Parathyroid adenoma (tissue), 2 donors: ENCODE measurements around the gene SLPI.

Experiments
- H2AFZ ChIP-seq: fragments of 300-600 bp; sonication (generic); one replicate; pipeline ENCODE4 v1.7.0; 2017; ENCODE audit warnings: antibody characterized with exemption, mild to moderate bottlenecking
- H3K27ac ChIP-seq: fragments of 300-600 bp; sonication (generic); one replicate; pipeline ENCODE4 v1.7.0; 2017
- H3K27me3 ChIP-seq: fragments of 300-600 bp; sonication (generic); one replicate; pipeline ENCODE4 v1.7.0; 2017; ENCODE audit warnings: low read length; ENCODE audit not compliant: control insufficient read depth, insufficient read depth
- H3K36me3 ChIP-seq: fragments of 300-600 bp; sonication (generic); one replicate; pipeline ENCODE4 v1.7.0; 2017; ENCODE audit warnings: low read length; ENCODE audit not compliant: control insufficient read depth, insufficient read depth
- H3K4me1 ChIP-seq: fragments of 300-600 bp; sonication (generic); one replicate; pipeline ENCODE4 v1.7.0; 2017; ENCODE audit warnings: control low read depth
- H3K4me2 ChIP-seq: fragments of 300-600 bp; sonication (generic); one replicate; pipeline ENCODE4 v1.7.0; 2017; ENCODE audit warnings: low read length
- H3K4me3 ChIP-seq: fragments of 300-600 bp; sonication (generic); one replicate; pipeline ENCODE4 v1.7.0; 2017; ENCODE audit warnings: low read depth, low read length
- H3K79me2 ChIP-seq: fragments of 300-600 bp; sonication (generic); one replicate; pipeline ENCODE4 v1.7.0; 2017; ENCODE audit warnings: control low read depth
- H3K9ac ChIP-seq: fragments of 300-600 bp; sonication (generic); one replicate; pipeline ENCODE4 v1.7.0; 2017; ENCODE audit warnings: mild to moderate bottlenecking
- H3K9me3 ChIP-seq: fragments of 300-600 bp; sonication (generic); one replicate; pipeline ENCODE4 v1.7.0; 2017; ENCODE audit warnings: low read length; ENCODE audit not compliant: control insufficient read depth
- TF ChIP-seq, protein P1 (sequence below): fragments of 300-600 bp; sonication (generic); IDR thresholded peaks from one replicate; pipeline ENCODE4 v1.7.0; 2017; ENCODE audit warnings: antibody characterized with exemption, mild to moderate bottlenecking
- donor health status: primary hyperparathyroidism.

The SLPI gene, protein sequence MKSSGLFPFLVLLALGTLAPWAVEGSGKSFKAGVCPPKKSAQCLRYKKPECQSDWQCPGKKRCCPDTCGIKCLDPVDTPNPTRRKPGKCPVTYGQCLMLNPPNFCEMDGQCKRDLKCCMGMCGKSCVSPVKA

DNA sequence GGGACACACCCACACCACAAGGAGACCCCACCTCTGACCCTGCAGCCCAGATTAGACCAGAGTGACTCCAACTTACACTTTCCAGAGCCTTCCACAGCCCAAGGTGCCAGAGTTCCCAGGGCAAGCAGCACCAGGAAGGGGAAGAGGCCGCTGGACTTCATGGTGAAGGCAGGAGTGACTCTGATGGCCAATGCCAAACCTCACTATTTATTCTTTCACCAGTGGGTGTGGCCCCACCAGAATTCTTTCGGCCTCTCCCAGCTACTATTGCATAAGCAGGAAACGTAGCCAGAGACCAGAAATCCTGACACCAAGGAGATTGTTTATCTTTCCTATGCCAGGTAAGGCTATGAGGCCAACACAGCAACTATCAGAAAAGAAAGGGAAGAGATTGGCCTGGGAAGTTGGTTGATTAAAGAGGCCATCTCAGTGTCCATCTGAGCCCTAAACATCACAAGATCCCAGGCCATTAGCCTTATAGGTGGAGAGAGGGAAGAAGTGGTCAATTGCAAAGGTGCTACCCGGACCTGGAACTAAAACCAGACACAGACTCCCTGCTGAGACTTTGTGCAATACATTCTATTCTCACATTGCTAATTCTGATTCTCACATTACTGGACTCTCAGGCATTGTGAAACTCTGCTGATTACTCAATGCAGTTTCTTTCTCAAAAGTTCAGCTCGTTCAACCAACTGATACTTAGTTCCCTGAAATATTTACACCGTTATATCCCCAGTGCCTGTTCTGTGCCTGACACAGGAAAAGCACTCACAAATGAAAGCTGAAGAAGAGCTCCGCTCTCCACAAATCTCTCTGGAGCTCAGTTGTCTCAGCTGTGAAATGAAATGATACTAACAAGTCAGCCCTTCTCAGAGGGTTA, at the start of gene SLPI:
Gene SLPI (minus strand): TSS at position 182 of the 880 bp plus-strand sequence. CDS start 21 bp downstream, at position 161.
- peak within 1 kb of the TSS; percentile 56 for H2AFZ ChIP-seq
- TF ChIP-seq, protein P1, sequence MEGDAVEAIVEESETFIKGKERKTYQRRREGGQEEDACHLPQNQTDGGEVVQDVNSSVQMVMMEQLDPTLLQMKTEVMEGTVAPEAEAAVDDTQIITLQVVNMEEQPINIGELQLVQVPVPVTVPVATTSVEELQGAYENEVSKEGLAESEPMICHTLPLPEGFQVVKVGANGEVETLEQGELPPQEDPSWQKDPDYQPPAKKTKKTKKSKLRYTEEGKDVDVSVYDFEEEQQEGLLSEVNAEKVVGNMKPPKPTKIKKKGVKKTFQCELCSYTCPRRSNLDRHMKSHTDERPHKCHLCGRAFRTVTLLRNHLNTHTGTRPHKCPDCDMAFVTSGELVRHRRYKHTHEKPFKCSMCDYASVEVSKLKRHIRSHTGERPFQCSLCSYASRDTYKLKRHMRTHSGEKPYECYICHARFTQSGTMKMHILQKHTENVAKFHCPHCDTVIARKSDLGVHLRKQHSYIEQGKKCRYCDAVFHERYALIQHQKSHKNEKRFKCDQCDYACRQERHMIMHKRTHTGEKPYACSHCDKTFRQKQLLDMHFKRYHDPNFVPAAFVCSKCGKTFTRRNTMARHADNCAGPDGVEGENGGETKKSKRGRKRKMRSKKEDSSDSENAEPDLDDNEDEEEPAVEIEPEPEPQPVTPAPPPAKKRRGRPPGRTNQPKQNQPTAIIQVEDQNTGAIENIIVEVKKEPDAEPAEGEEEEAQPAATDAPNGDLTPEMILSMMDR: no peak
- H3K4me1 ChIP-seq: peaks cover 10% of the 10 kb centered on the region
- no peaks in the 10 kb centered on the region for H3K9me3 ChIP-seq
- H3K4me3 ChIP-seq: no peak within 1 kb of the TSS
- no peaks in the 10 kb centered on the region for H3K79me2 ChIP-seq
- H3K4me2 ChIP-seq: no peak within 1 kb of the TSS
- H3K27me3 ChIP-seq: no peaks in the 10 kb centered on the region
- H3K9ac ChIP-seq: no peak within 1 kb of the TSS
- no peaks in the 10 kb centered on the region for H3K36me3 ChIP-seq
- H3K27ac ChIP-seq: no peak within 1 kb of the TSS

DNA sequence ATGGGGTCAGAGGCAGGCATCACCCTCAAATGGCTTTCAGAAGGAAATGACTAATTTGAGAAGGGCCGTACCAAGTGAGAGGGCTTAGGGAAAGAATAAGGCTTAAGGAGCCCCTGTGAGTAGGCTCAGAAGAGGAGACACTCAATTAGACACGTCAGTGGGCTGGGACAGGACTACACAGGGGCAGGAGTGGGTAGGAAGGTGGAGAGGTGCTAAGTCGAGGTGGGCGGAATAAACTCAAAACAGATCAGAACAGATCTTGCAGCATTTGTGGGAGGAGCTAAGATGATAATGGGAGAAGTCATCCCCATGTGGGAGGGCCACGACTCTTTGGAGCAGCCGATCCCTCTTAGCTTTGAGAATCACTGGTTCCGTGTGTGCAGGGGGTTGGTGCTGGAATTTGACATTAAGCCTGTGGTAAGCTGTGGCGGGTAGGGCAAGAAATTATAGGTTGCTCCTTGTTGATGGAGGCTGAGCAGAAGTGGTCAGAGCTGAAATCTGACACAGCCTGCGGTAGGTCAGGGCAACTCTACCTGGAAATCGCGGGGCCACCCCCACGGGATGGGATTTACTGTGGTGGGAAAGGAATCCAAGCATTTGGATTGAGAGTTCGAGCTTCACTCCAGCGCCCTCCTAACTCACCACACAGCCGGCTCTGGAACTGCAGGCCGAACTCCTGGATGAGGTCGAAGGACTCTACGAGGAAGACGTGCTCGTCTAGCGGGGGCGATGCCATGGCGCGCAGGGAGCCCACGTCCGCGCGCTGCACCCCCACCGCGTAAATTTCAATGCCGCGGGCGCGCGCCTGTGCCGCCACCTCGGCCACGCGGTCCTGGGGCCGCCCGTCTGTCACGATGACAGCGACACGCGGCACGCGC, 49.5 kb upstream of the SLPI start:
- TF ChIP-seq, protein P1: no peak

DNA sequence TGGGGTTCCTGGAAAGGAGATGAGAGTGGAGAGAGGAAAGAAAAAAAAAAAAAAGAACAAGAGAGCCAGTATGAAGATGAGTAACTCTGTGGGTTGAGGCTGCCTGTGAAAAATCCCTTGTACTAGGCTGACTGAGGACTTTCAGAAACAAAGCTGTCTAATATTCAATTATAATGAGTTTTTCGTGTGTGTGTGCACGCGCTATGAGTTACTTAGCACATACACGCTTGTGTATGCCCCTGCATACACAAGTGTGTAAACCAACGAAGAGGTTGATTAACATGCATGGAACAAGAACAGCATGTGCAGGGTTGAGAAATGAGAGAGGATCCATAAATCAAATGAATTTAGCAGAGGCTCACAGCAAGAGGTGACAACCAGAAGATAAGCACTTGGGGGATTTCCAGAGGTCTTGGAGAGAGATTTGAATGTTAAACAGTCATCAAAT, 47.5 kb upstream of the SLPI start:
- TF ChIP-seq, protein P1: no peak
- no peaks in the 10 kb centered on the region for H3K9me3 ChIP-seq
- H3K27me3 ChIP-seq: no peaks in the 10 kb centered on the region
- H3K4me3 ChIP-seq: no peak overlapping the region
- H3K36me3 ChIP-seq: no peaks in the 10 kb centered on the region
- H3K4me2 ChIP-seq: no peak overlapping the region
- no peak overlapping the region for H3K9ac ChIP-seq
- H3K79me2 ChIP-seq: no peaks in the 10 kb centered on the region
- no peaks in the 10 kb centered on the region for H3K4me1 ChIP-seq
- no peak overlapping the region for H2AFZ ChIP-seq
- H3K27ac ChIP-seq: no peak overlapping the region

More for the DNA sequence above, 49.5 kb upstream of the SLPI start:
- Histone ChIP-seq H3K27ac (no peak overlapping the region), H3K9ac (no peak overlapping the region), H3K4me3 (no peak overlapping the region), H2AFZ (no peak overlapping the region), H3K36me3 (no peaks in the 10 kb centered on the region), H3K4me1 (no peaks in the 10 kb centered on the region), H3K79me2 (no peaks in the 10 kb centered on the region), H3K9me3 (no peaks in the 10 kb centered on the region), H3K4me2 (no peak overlapping the region), H3K27me3 (no peaks in the 10 kb centered on the region)

DNA sequence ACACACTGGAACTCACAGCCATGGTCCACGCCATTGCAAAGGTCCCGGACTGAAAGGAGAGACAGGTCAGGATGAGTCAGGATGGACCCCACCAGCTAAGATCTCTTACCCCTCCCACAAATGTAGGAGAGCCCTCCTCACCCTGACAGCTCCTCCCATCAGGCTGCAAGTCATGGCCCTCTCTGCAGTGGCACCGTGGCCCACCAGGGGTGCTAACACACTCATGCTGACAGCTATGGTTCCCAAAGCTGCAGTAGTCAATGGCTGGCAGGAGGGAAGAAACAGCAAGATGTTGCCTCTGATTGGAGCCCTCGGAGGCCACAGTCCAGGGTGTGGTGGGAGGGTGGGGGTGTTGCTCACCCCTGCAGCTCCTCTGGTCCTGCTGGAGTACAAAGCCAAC, 46.6 kb upstream of the SLPI start:
- Histone ChIP-seq H3K4me2 (no peak overlapping the region), H3K4me1 (no peaks in the 10 kb centered on the region), H3K9ac (no peak overlapping the region), H2AFZ (no peak overlapping the region), H3K9me3 (no peaks in the 10 kb centered on the region), H3K36me3 (no peaks in the 10 kb centered on the region), H3K79me2 (no peaks in the 10 kb centered on the region), H3K27me3 (no peaks in the 10 kb centered on the region), H3K4me3 (no peak overlapping the region), H3K27ac (no peak overlapping the region)
- TF ChIP-seq, protein P1: no peak
